Lower leg skin (tissue), 4 donors: Measurements from ENCODE around the gene CRYGC. TPM values are rescaled to one million over a fixed set of nuclear protein-coding genes. Genes with fewer than 3 reads are reported as not detected.
A peak's percentile ranks its signal among the peaks of the same experiment; 100 is the strongest.

ENCODE experiments used
- DNase-seq, 2 donors: peaks; one replicate each; pipeline ENCODE4 v3.0.0-alpha.2; 2019; ENCODE audit warnings: low spot score in 2 of 2
- H3K4me3 ChIP-seq: fragments of 200-600 bp; sonication (generic); 2 replicates; pipeline ENCODE4 v1.5.1; 2017; ENCODE audit warnings: mild to moderate bottlenecking, low read depth; ENCODE audit not compliant: poor library complexity, severe bottlenecking
- POLR2A ChIP-seq, 2 donors: fragments of 450-650 bp; IDR thresholded peaks; one replicate each; pipeline ENCODE4 v1.6.1; 2016 to 2017; ENCODE audit warnings: antibody characterized with exemption in 2 of 2, mild to moderate bottlenecking in 1 of 2, moderate library complexity in 1 of 2
- WGBS, 2 donors: methylation state at CpG; one replicate each; pipeline ENCODE4 v1.1.5; 2018; 5-methylcytosine and 5-hydroxymethylcytosine counted together
- intact Hi-C: fragments of 100-400 bp; cut with DNase I; formaldehyde crosslinking; loops from one replicate; pipeline ENCODE4 v1.15.0; 2023; ENCODE audit warnings: low total_unique reads
- total RNA-seq, 4 donors: library from RNA; depleted of rRNA; stranded (reverse); fragments of >200 nt; gene quantifications; one replicate each; pipeline ENCODE4 v1.1.0, GENCODE V29; 2016
- TF ChIP-seq, protein P1 (sequence below), 3 donors: fragments of 450-650 bp; IDR thresholded peaks; one replicate each; pipeline ENCODE4 v1.5.1; 2016; ENCODE audit warnings: antibody characterized with exemption in 3 of 3, mild to moderate bottlenecking in 3 of 3, moderate library complexity in 2 of 3

Gene CRYGC, protein sequence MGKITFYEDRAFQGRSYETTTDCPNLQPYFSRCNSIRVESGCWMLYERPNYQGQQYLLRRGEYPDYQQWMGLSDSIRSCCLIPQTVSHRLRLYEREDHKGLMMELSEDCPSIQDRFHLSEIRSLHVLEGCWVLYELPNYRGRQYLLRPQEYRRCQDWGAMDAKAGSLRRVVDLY
- not detected for total RNA-seq

DNA sequence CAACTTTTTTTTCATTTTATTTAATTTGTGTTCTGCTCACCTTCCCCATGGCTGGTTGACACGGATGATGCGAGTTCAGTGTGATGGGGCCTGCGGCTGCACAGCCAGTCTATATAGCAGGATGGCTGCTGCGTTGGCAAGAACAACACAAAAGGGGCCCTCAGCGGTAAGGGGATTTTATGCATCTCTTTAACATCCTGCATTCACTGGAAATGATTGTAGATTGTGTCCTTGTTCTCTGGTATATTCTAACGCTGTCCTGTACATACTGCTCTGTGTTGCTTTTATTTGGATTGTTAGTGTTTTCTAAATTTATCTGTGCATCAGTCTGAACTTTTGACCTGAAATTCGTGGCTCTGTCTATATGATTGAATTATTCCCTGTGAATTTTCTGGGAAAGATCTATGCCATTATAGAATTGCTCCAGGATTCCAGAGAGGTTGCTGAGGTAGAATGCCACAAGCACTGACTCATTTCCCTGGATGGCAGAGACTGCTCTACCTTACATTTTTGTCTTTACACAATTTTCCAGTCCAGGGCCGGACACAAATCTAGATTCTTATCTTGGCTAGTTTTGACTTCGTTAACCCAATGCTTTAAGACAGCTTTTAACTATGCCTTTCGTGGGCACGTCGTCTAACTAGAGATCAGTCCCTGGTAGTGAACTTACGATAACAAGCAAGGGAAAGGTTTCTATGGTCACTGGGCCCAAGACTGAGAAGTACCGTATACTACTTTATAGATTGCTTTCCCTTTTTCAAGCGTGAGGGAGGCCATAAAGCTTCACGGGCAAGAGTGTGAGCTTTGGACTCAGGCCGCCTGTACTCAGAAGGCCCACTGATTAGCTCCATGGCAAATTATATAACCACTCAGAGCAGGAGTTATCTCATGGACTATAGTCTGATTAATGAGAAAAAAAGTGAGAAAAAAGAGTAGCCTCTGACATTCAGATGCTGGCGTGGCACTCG lies at the start of gene CRYGC:
CRYGC (minus strand) TSS at position 85 of the 968 bp plus-strand sequence; CDS start at position 49, 36 bp downstream.
- DNase-seq: no peak
- H3K4me3 ChIP-seq: no peak within 1 kb of the TSS
- intact Hi-C loops: no loop called here
- 75% methylated on average over 19 of the region's 19 CpGs for WGBS, 2 donors
- no peak for TF ChIP-seq POLR2A (IDR thresholded peaks at IDR 0.05)
- TF ChIP-seq, protein P1, sequence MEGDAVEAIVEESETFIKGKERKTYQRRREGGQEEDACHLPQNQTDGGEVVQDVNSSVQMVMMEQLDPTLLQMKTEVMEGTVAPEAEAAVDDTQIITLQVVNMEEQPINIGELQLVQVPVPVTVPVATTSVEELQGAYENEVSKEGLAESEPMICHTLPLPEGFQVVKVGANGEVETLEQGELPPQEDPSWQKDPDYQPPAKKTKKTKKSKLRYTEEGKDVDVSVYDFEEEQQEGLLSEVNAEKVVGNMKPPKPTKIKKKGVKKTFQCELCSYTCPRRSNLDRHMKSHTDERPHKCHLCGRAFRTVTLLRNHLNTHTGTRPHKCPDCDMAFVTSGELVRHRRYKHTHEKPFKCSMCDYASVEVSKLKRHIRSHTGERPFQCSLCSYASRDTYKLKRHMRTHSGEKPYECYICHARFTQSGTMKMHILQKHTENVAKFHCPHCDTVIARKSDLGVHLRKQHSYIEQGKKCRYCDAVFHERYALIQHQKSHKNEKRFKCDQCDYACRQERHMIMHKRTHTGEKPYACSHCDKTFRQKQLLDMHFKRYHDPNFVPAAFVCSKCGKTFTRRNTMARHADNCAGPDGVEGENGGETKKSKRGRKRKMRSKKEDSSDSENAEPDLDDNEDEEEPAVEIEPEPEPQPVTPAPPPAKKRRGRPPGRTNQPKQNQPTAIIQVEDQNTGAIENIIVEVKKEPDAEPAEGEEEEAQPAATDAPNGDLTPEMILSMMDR (IDR thresholded peaks at IDR 0.05): no peak

DNA sequence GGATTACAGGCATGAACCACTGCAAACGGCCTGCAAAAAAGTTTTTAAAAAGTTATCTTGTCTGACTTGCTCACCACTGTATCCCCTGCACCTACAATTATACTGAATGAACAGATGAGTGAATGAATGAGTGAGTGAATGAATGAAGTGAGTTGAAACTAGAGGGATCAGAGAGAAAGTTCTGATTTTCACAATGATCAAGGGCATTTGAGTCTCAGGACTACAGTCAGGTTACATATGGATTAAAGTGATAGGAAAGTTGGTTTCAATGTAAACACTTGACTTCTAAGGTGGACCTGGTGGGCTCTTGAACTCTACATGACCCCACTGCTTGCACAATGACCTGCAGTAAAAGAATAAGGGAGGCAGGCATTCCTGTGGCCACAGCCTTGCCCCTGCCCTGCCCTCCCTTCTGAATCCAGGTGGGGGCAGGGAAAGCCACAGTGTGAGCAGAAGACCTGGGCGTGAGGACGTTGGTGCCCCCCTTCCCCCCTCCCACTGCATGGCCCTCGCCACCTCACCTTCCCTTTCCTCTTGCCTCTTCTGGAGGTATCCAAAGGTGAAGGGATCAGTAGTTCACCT lies 49.5 kb upstream of the CRYGC start:
- TF ChIP-seq, protein P1 (IDR thresholded peaks at IDR 0.05): no peak
- no peak for TF ChIP-seq POLR2A (IDR thresholded peaks at IDR 0.05)
- no peak for DNase-seq
- H3K4me3 ChIP-seq: no peak overlapping the region
- intact Hi-C loops: no loop called here
- 70 to 72% methylated on average over 4 of the region's 4 CpGs for WGBS, 2 donors

DNA sequence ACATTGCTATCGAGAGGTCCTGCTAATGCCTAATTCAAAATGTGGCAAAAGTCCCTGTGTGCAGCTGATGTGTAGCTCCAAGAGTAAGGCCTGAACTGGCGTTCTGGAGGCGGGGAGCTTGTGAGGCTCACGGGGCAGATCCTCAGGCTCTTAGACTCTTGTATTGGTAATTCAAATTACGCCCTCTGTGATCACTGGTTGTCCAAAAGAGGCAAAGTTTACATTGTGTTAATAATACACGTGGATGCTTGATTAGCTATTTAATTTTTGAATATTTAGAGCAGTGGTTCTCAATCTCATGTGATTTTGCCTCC lies 46.2 kb upstream of the CRYGC start:
- intact Hi-C loops: no loop called here
- WGBS, 2 donors: 58 to 66% methylated on average over 6 of the region's 6 CpGs
- no peak for DNase-seq
- no peak for TF ChIP-seq POLR2A (IDR thresholded peaks at IDR 0.05)
- TF ChIP-seq, protein P1 (IDR thresholded peaks at IDR 0.05): no peak
- H3K4me3 ChIP-seq: no peak overlapping the region

DNA sequence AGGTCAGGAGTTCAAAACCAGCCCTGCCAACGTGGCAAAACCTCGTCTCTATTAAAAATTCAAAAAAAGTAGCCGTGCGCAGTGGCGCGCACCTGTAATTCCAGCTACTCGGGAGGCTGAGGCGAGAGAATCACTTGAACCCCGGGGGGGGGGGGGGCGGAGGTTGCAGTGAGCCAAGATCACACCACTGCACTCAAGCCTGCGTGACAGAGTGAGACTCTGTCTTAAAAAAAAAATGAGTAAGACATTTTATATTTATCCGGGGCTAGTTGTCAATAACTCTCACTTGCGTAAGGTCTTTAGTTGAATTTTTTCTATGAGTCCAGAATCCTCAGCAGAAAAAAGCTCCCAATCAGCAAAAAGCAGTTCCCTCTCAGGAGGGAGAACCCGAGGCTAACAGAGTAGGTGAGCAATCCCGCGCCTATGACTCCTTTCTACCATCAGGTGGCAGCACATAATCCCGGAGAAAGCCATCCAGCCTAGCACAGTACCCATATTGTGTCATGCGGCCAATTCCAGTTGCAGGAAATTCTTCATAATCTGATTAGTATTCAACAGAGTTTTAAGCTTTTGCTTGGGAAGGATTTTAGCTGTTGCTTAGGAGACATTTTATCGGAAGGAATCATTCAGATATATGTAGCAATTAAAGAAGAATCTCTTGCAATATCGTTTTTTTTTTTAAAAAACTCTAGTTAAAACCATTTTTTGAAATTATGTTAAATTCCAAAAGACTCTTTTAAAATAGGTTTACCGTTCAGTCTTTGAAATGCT lies 45.6 kb upstream of the CRYGC start:
- TF ChIP-seq, protein P1 (IDR thresholded peaks at IDR 0.05): no peak
- TF ChIP-seq POLR2A (IDR thresholded peaks at IDR 0.05): no peak
- H3K4me3 ChIP-seq: no peak overlapping the region
- WGBS, 2 donors: 39 to 43% methylated on average over 21 of the region's 21 CpGs
- DNase-seq: peak; percentile 86 to 92
- intact Hi-C loops: no loop called here

DNA sequence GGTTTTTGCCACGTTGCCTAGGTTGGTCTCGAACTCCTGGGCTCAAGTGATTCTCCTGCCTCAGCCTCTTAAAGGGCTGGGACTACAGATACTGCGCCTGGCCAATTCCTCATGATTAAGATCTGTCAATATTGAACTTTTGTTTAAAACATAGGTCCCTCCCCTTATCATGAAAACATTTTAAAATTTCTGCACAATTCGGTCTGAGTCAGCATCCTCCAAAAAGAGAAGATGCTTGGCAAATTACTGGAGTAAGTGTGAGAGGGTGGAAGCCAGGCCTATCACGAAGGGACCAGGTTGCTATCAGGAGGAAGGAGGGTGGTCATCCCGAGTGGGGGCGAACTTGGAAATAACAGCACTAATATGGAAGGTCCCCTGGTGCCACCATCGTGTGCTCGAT lies 44.5 kb upstream of the CRYGC start:
- no peak overlapping the region for H3K4me3 ChIP-seq
- intact Hi-C loops: no loop called here
- 80 to 81% methylated on average over 9 of the region's 9 CpGs for WGBS, 2 donors
- no peak for TF ChIP-seq POLR2A (IDR thresholded peaks at IDR 0.05)
- TF ChIP-seq, protein P1 (IDR thresholded peaks at IDR 0.05): no peak
- DNase-seq: no peak
